Ascending aorta (tissue), 2 donors: Measurements from ENCODE around the gene MT1M. TPM values are rescaled to one million over a fixed set of nuclear protein-coding genes. Genes with fewer than 3 reads are reported as not detected.

Source experiments
- DNase-seq, 2 donors: peaks; one replicate each; pipeline ENCODE4 v3.0.0-alpha.2; 2019; ENCODE audit warnings: low spot score in 2 of 2
- H3K27ac ChIP-seq, 2 donors: fragments of 200-600 bp; sonication (generic); one replicate each; pipeline ENCODE4 v1.5.1; 2016 to 2017; ENCODE audit warnings: mild to moderate bottlenecking in 1 of 2
- H3K27me3 ChIP-seq: fragments of 200-600 bp; sonication (generic); one replicate; pipeline ENCODE4 v1.5.1; 2017
- H3K36me3 ChIP-seq, 2 donors: fragments of 200-600 bp; sonication (generic); one replicate each; pipeline ENCODE4 v1.5.1; 2016
- H3K4me1 ChIP-seq, 2 donors: fragments of 200-600 bp; sonication (generic); one replicate each; pipeline ENCODE4 v1.5.1; 2016 to 2017; ENCODE audit warnings: mild to moderate bottlenecking in 1 of 2
- H3K4me3 ChIP-seq, 2 donors: fragments of 200-600 bp; sonication (generic); one replicate each; pipeline ENCODE4 v1.5.1; 2016 to 2017; ENCODE audit warnings: mild to moderate bottlenecking in 1 of 2
- H3K9me3 ChIP-seq, 2 donors: fragments of 200-600 bp; sonication (generic); one replicate each; pipeline ENCODE4 v1.5.1; 2016
- CTCF ChIP-seq, 3 experiments: fragments of 200-600 bp in 2 of 3; fragments of 450-650 bp in 1 of 3; sonication (generic) in 2 of 3; IDR thresholded peaks; one replicate each; pipeline ENCODE4 v1.5.1; 2016 to 2019; ENCODE audit warnings: antibody characterized with exemption in 3 of 3, mild to moderate bottlenecking in 1 of 3, moderate library complexity in 1 of 3
- intact Hi-C: fragments of 100-400 bp; cut with DNase I; formaldehyde crosslinking; loops from one replicate; pipeline ENCODE4 v1.15.1; 2023
- total RNA-seq: library from RNA; depleted of rRNA; stranded (reverse); fragments of >200 nt; gene quantifications from one replicate; pipeline ENCODE4 v1.1.0, GENCODE V29; 2016

The MT1M gene
- total RNA-seq, 1 donor from 2014 or later, result 105 TPM

DNA sequence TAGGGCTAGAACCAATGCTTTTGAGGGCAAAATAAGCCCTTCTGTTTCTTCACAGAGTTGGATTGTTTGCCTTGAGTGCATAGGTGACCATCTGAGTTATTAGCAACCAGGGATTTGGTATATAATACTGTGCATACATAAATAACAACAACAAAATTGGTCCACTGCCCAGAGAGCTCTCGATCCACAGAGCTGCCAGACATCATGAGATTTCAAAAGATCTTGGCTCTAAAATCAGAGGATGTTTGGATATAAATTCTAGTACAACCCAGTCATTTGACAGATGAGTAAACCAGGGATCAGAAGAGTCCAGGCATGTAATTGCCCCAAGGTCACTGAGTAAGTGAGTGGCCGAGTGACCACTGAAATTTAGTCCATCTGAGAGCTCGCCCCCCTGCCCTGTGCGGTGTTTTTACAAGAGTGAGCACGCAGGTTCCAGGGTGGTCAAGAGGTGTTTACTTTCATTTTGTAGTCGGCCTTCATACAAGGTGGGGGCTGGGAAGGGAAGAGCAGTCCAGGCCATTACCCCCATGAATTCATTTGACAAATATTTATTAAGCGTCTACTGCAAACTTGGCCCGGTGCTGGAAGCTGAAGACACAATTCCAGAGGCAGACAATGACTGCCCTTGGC is 25.9 kb upstream of the MT1M start:
- no peak for DNase-seq

DNA sequence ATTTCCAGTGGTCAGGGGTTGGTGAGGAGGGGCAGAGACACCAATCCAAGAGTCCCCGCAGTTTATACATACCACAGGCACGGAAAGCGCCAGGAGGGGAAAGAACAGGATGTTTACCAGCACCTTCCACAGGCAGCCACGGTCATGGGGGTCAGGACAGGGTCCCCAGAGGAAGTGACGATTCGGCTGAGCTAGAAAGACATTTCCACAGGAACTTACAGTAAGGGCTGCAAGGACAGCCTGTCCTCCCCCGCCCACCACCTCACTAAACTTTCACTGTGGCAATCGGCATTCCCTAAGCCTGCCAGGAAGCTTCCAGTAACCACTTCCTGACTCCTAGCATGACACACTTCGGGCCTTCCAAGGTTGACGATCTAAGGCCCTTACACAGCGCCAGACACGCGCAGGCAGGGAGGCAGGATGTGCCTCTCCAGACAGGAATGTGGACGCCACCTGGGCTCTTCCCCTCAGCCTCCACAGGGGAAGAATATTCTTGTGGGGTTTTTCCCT is 25.3 kb upstream of the MT1M start:
- intact Hi-C loops, result loop anchor here (5.0 kb wide), 2 partner anchors 155 to 325 kb away; partner anchors contain the start of genes HERPUD1, NUDT21 and OGFOD1
- Histone ChIP-seq H3K4me3 (no peak overlapping the region), H3K4me1 (peaks cover 11 to 35% of the 10 kb centered on the region in 2 donors)

More for the DNA sequence above, 25.9 kb upstream of the MT1M start:
- no peak for TF ChIP-seq CTCF (IDR thresholded peaks at IDR 0.05)
- no peaks in the 10 kb centered on the region for H3K36me3 ChIP-seq
- peak overlapping the region; percentile 87 to 92 for H3K27ac ChIP-seq
- H3K27me3 ChIP-seq, result no peaks in the 10 kb centered on the region
- H3K4me3 ChIP-seq, result no peak overlapping the region
- intact Hi-C loops, result loop anchor here (5.0 kb wide), 2 partner anchors 154 to 326 kb away; partner anchors contain the start of genes HERPUD1, NUDT21 and OGFOD1
- peaks cover 11 to 33% of the 10 kb centered on the region in 2 donors for H3K4me1 ChIP-seq
- no peaks in the 10 kb centered on the region for H3K9me3 ChIP-seq

DNA sequence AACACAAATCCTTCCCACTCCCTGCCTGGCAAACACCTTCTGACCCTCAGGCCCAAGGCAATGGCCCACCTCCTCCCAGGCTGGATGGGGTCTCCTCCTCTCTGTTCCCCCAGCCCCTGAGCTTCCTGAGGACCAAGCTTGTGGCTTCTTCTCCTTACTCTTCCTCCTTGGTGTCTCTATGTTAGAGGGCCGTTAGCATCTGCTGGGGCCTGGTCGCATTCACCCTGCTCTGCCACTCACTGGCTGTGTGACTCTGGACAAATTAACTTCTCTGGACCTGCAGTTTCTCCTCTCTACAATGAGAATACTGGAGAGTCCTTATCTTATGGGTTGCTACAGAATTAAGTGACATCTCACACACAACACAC is 24.8 kb upstream of the MT1M start:
- Histone ChIP-seq H3K27me3 (no peaks in the 10 kb centered on the region), H3K4me3 (peak overlapping the region; percentile 51 to 70), H3K4me1 (peaks cover 11 to 35% of the 10 kb centered on the region in 2 donors), H3K36me3 (no peaks in the 10 kb centered on the region), H3K27ac (peak overlapping the region; percentile 87 to 92), H3K9me3 (no peaks in the 10 kb centered on the region)
- DNase-seq, result no peak
- TF ChIP-seq CTCF (IDR thresholded peaks at IDR 0.05), result no peak
- intact Hi-C loops, result loop anchor here (1.0 to 5.0 kb wide), 5 partner anchors 18 to 325 kb away; partner anchors contain the start of genes HERPUD1, MT1A, MT1E and MT1X

More for the DNA sequence above, 25.3 kb upstream of the MT1M start:
- peak; percentile 50 to 95 for DNase-seq
- H3K9me3 ChIP-seq, result no peaks in the 10 kb centered on the region
- H3K36me3 ChIP-seq, result no peaks in the 10 kb centered on the region
- H3K27me3 ChIP-seq, result no peaks in the 10 kb centered on the region
- H3K27ac ChIP-seq, result peak overlapping the region; percentile 87 to 92
- TF ChIP-seq CTCF (IDR thresholded peaks at IDR 0.05), result no peak

GRCh38 chr16:56608043-56608875 is 24.2 kb upstream of the MT1M start, which contains the start of gene MT2A:
MT2A (plus strand) TSS chr16:56608584; CDS start chr16:56608656, 72 bp downstream.
- peak within 1 kb of the TSS; percentile 87 to 92 for H3K27ac ChIP-seq
- intact Hi-C loops, result loop anchor here (1.0 to 5.0 kb wide), 5 partner anchors 17 to 324 kb away; partner anchors contain the start of genes HERPUD1, MT1A, MT1E and MT1X
- DNase-seq, result peak; percentile 92 to 98
- peak within 1 kb of the TSS; percentile 51 to 70 for H3K4me3 ChIP-seq
- H3K4me1 ChIP-seq, result peaks cover 11 to 35% of the 10 kb centered on the region in 2 donors
- TF ChIP-seq CTCF (IDR thresholded peaks at IDR 0.05), result no peak
- H3K9me3 ChIP-seq, result no peaks in the 10 kb centered on the region
- H3K36me3 ChIP-seq, result no peaks in the 10 kb centered on the region
- no peaks in the 10 kb centered on the region for H3K27me3 ChIP-seq

GRCh38 chr16:56608876-56609462 is 23.5 kb upstream of the MT1M start:
- peaks cover 11 to 35% of the 10 kb centered on the region in 2 donors for H3K4me1 ChIP-seq
- intact Hi-C loops, result loop anchor here (1.0 to 5.0 kb wide), 5 partner anchors 16 to 323 kb away; partner anchors contain the start of genes HERPUD1, MT1A, MT1E and MT1X

More at GRCh38 chr16:56608876-56609462, 23.5 kb upstream of the MT1M start:
- no peaks in the 10 kb centered on the region for H3K9me3 ChIP-seq
- H3K36me3 ChIP-seq, result no peaks in the 10 kb centered on the region
- no peak for TF ChIP-seq CTCF (IDR thresholded peaks at IDR 0.05)
- DNase-seq, result no peak
- H3K27ac ChIP-seq, result peak overlapping the region; percentile 87 to 92
- peak overlapping the region; percentile 51 to 70 for H3K4me3 ChIP-seq
- no peaks in the 10 kb centered on the region for H3K27me3 ChIP-seq
